HepG2 (cell line): ENCODE results near the gene SUN5. TPM values are rescaled to one million over a fixed set of nuclear protein-coding genes. Genes with fewer than 3 reads are reported as not detected.

Source experiments
- AKAP8 ChIP-seq: sonication (generic); formaldehyde crosslinking; IDR thresholded peaks from 2 replicates; pipeline ENCODE4 v1.5.1; 2020; ENCODE audit warnings: mild to moderate bottlenecking, missing genetic modification reagents
- CBX1 ChIP-seq: IDR thresholded peaks from one replicate; pipeline ENCODE4 v1.6.1; 2016; ENCODE audit warnings: antibody characterized with exemption, low read depth
- CC2D1A ChIP-seq: sonication (generic); formaldehyde crosslinking; IDR thresholded peaks from 2 replicates; pipeline ENCODE4 v1.8.1; 2023; ENCODE audit warnings: mild to moderate bottlenecking, missing genetic modification reagents
- CCDC6 ChIP-seq: sonication (generic); formaldehyde crosslinking; IDR thresholded peaks from 2 replicates; pipeline ENCODE4 v1.8.1; 2022; ENCODE audit warnings: mild to moderate bottlenecking, missing genetic modification reagents, moderate library complexity
- KLF6 ChIP-seq: IDR thresholded peaks from 2 replicates; pipeline ENCODE4 v1.8.0; 2016; ENCODE audit warnings: missing biosample characterization, missing genetic modification reagents
- MTA1 ChIP-seq: sonication (generic); formaldehyde crosslinking; IDR thresholded peaks from 2 replicates; pipeline ENCODE4 v1.4.0; 2020; ENCODE audit warnings: missing genetic modification reagents, mild to moderate bottlenecking, borderline replicate concordance
- NFKBIZ ChIP-seq: IDR thresholded peaks from 2 replicates; pipeline ENCODE4 v1.6.1; 2018; ENCODE audit warnings: missing genetic modification reagents, missing compliant biosample characterization
- PHB2 ChIP-seq: fragments of 450-650 bp; IDR thresholded peaks from 2 replicates; pipeline ENCODE4 v1.6.1; 2018; ENCODE audit not compliant: partially characterized antibody
- PLRG1 ChIP-seq: fragments of 450-650 bp; conservative IDR thresholded peaks from 2 replicates; pipeline ENCODE4 v1.6.1; 2016
- TBP ChIP-seq: sonication (generic); formaldehyde crosslinking; IDR thresholded peaks from 2 replicates; pipeline ENCODE4 v1.5.0; 2020; ENCODE audit warnings: missing genetic modification reagents
- TMF1 ChIP-seq: sonication (generic); formaldehyde crosslinking; IDR thresholded peaks from 2 replicates; pipeline ENCODE4 v1.8.1; 2022; ENCODE audit warnings: low read depth, missing genetic modification reagents
- ZBTB8A ChIP-seq: sonication (generic); formaldehyde crosslinking; IDR thresholded peaks from 2 replicates; pipeline ENCODE4 v1.4.0; 2020; ENCODE audit warnings: mild to moderate bottlenecking, low read depth, missing genetic modification reagents, borderline replicate concordance
- ZKSCAN8 ChIP-seq: IDR thresholded peaks from 2 replicates; pipeline ENCODE4 v1.6.1; 2016; ENCODE audit warnings: borderline replicate concordance, missing genetic modification reagents, missing compliant biosample characterization
- ZNF207 ChIP-seq: fragments of 450-650 bp; IDR thresholded peaks from 2 replicates; pipeline ENCODE4 v1.6.1; 2016; ENCODE audit warnings: antibody characterized with exemption, borderline replicate concordance
- ZNF335 ChIP-seq: sonication (generic); formaldehyde crosslinking; IDR thresholded peaks from 2 replicates; pipeline ENCODE4 v1.4.0; 2020; ENCODE audit warnings: missing genetic modification reagents
- ZNF660 ChIP-seq: sonication (generic); formaldehyde crosslinking; IDR thresholded peaks from 2 replicates; pipeline ENCODE4 v1.5.1; 2020; ENCODE audit warnings: mild to moderate bottlenecking, low read depth, missing genetic modification reagents, borderline replicate concordance
- polyA plus RNA-seq, 8 experiments: library from polyadenylated mRNA; depleted of rRNA in 3 of 8; stranded (reverse) in 7 of 8; unstranded in 1 of 8; fragments of >200 nt; fragmentation: Illumina TruSeq in 4 of 8; extraction: Trizol in 4 of 8; gene quantifications; 2 replicates each; pipeline versions ENCODE4 v1.2.1 to v1.2.3, GENCODE V29; 2011 to 2016; ENCODE audit warnings: low read depth in 4 of 8, missing spikeins in 1 of 8, mixed read lengths in 1 of 8; ENCODE audit not compliant: insufficient read depth in 1 of 8
- total RNA-seq, 5 experiments: library from RNA; depleted of rRNA; stranded (reverse); fragments of >200 nt; fragmentation: Illumina TruSeq; extraction: Trizol; gene quantifications; 2 replicates each; pipeline ENCODE4 v1.2.3, GENCODE V29; 2016; ENCODE audit warnings: low read depth in 1 of 5
- TF ChIP-seq, protein P1 (sequence below): sonication (generic); formaldehyde crosslinking; IDR thresholded peaks from 2 replicates; pipeline ENCODE4 v1.4.0; 2020; ENCODE audit warnings: missing genetic modification reagents, borderline replicate concordance
- TF ChIP-seq, protein P2 (sequence below): sonication (generic); formaldehyde crosslinking; IDR thresholded peaks from 2 replicates; pipeline ENCODE4 v1.5.1; 2020; ENCODE audit warnings: mild to moderate bottlenecking, missing genetic modification reagents, borderline replicate concordance
- TF ChIP-seq, protein P3 (sequence below): sonication (generic); formaldehyde crosslinking; IDR thresholded peaks from 2 replicates; pipeline ENCODE4 v1.9.0; 2021; ENCODE audit warnings: missing genetic modification reagents, borderline replicate concordance
- TF ChIP-seq, protein P4 (sequence below), 2 experiments: fragments of 450-650 bp in 1 of 2; sonication (generic) in 1 of 2; formaldehyde crosslinking; IDR thresholded peaks; 2 replicates each; pipeline versions ENCODE4 v1.5.0 to v1.8.0; 2020 to 2022; ENCODE audit warnings: mild to moderate bottlenecking in 1 of 2, missing genetic modification reagents in 1 of 2

Gene SUN5
- total and polyA plus RNA-seq, 2 of the 13 experiments (the other 11 are each of a cell fraction or from before 2014, with no cell fraction given): not detected

DNA sequence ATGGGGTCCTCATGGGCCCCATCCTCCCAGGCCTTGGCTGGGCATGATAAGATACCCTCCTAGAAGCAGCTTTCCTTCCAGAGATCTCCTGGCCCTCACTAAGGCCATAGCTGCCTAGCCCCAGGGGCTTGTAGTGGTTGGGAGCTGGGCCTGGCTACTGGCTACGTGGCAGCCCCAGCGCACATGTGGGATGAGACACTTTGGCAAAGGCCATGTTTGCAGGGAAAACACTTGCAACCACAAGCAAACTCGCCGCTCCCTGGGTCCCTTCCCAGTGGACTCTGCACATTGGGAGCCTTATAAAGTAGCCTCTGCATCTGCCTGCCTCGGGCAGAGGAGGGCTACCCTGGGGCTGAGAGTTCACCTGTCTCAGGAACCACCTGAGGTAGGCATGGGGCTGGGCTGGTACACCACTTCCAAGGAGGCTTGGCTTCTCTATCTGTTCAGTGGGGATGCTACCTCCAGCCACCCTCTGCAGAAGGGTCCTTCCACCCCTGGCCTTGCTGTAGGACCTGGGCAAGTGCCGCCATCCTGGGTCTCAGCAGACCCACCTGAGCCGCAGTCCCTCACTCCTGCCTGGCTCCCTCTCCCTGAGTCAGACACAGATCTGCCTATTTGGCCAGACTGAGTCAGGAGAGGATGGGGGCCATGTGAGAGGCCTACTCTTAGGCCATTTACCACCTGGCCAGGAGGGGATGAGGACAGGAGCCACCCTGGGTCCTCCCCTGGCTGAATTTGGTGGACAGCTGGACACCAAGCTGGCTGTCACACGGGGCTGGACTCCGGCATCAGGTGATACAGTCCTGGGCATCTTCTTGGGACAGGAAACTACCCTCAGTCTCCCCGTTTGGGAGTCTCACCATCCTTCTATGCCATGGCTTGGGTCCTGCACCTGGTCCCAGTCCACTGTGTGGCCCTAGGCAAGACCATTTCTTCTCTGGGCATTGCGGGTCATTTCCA is 3.4 kb upstream of the SUN5 start, which contains the start of gene BPIFB2 (continued):
- TF ChIP-seq, protein P1, sequence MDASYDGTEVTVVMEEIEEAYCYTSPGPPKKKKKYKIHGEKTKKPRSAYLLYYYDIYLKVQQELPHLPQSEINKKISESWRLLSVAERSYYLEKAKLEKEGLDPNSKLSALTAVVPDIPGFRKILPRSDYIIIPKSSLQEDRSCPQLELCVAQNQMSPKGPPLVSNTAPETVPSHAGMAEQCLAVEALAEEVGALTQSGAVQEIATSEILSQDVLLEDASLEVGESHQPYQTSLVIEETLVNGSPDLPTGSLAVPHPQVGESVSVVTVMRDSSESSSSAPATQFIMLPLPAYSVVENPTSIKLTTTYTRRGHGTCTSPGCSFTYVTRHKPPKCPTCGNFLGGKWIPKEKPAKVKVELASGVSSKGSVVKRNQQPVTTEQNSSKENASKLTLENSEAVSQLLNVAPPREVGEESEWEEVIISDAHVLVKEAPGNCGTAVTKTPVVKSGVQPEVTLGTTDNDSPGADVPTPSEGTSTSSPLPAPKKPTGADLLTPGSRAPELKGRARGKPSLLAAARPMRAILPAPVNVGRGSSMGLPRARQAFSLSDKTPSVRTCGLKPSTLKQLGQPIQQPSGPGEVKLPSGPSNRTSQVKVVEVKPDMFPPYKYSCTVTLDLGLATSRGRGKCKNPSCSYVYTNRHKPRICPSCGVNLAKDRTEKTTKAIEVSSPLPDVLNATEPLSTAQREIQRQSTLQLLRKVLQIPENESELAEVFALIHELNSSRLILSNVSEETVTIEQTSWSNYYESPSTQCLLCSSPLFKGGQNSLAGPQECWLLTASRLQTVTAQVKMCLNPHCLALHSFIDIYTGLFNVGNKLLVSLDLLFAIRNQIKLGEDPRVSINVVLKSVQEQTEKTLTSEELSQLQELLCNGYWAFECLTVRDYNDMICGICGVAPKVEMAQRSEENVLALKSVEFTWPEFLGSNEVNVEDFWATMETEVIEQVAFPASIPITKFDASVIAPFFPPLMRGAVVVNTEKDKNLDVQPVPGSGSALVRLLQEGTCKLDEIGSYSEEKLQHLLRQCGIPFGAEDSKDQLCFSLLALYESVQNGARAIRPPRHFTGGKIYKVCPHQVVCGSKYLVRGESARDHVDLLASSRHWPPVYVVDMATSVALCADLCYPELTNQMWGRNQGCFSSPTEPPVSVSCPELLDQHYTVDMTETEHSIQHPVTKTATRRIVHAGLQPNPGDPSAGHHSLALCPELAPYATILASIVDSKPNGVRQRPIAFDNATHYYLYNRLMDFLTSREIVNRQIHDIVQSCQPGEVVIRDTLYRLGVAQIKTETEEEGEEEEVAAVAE: no peak
- TF ChIP-seq AKAP8 (peak; percentile 88), MTA1 (CRISPR knock-in tag) (peak; percentile 98), NFKBIZ (CRISPR knock-in tag) (no peak; the same call in 1 of the 2 replicates), TBP (CRISPR knock-in tag) (no peak), PLRG1 (no peak), KLF6 (CRISPR knock-in tag) (peak; percentile 52; the same call in 1 of the 2 replicates), ZNF660 (no peak), ZNF335 (CRISPR knock-in tag) (peak; percentile 96), ZKSCAN8 (CRISPR knock-in tag) (peak; percentile 86), ZBTB8A (no peak), ZNF207 (no peak), TMF1 (CRISPR knock-in tag) (peak; percentile 21; the same call in 1 of the 2 replicates), PHB2 (no peak), CCDC6 (CRISPR knock-in tag) (no peak; the same call in 1 of the 2 replicates), CBX1 (peak; percentile 96), CC2D1A (CRISPR knock-in tag) (no peak)
- TF ChIP-seq, protein P2, sequence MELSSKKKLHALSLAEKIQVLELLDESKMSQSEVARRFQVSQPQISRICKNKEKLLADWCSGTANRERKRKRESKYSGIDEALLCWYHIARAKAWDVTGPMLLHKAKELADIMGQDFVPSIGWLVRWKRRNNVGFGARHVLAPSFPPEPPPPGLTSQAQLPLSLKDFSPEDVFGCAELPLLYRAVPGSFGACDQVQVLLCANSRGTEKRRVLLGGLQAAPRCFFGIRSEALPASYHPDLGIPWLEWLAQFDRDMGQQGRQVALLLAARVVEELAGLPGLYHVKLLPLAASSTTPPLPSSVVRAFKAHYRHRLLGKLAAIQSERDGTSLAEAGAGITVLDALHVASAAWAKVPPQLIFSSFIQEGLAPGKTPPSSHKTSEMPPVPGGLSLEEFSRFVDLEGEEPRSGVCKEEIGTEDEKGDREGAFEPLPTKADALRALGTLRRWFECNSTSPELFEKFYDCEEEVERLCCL: no peak; the same call in 1 of the 2 replicates
- TF ChIP-seq, protein P3, sequence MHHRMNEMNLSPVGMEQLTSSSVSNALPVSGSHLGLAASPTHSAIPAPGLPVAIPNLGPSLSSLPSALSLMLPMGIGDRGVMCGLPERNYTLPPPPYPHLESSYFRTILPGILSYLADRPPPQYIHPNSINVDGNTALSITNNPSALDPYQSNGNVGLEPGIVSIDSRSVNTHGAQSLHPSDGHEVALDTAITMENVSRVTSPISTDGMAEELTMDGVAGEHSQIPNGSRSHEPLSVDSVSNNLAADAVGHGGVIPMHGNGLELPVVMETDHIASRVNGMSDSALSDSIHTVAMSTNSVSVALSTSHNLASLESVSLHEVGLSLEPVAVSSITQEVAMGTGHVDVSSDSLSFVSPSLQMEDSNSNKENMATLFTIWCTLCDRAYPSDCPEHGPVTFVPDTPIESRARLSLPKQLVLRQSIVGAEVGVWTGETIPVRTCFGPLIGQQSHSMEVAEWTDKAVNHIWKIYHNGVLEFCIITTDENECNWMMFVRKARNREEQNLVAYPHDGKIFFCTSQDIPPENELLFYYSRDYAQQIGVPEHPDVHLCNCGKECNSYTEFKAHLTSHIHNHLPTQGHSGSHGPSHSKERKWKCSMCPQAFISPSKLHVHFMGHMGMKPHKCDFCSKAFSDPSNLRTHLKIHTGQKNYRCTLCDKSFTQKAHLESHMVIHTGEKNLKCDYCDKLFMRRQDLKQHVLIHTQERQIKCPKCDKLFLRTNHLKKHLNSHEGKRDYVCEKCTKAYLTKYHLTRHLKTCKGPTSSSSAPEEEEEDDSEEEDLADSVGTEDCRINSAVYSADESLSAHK: no peak
- TF ChIP-seq, protein P4, sequence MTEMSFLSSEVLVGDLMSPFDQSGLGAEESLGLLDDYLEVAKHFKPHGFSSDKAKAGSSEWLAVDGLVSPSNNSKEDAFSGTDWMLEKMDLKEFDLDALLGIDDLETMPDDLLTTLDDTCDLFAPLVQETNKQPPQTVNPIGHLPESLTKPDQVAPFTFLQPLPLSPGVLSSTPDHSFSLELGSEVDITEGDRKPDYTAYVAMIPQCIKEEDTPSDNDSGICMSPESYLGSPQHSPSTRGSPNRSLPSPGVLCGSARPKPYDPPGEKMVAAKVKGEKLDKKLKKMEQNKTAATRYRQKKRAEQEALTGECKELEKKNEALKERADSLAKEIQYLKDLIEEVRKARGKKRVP (CRISPR knock-in tag; IDR thresholded peaks at IDR 0.05): peak in 1 of 2 experiments; percentile 81; a peak in 2 of 4 replicates
